Hippocampal formation (tissue), 2 donors: Measurements from ENCODE around the gene CNOT10.

ENCODE experiments used
- DNase-seq, 2 donors: peaks; one replicate each; lab custom pipeline; 2025; lab: John Stamatoyannopoulos, UW

Gene CNOT10

DNA sequence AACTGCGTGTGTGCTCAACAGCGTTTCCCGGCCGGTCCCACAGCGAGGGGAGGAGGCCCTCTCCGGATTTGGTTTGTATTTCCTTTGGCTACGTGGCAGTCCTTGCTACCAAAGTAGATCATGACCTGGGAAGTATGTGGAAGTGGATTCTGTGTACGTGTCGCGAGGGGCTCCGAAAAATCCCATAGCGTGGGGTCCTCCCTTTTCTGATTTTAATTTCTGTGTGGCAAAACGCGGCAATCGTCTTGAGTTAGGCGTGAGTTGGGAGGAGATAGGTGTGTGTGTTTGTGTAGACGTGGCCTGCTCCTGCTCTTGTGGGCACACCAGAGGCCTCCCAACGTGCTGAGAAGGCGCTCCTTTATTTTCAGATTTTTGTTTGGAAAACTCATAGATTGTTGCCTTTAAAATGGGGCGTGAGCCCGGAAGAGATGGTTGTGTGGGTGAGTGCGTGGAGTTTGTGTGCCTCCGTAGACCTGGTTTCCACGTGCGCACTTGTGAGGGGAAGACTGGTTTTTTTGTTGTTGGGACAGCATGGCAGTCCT is 134.1 kb downstream of the CNOT10 start:
- no peak for DNase-seq

DNA sequence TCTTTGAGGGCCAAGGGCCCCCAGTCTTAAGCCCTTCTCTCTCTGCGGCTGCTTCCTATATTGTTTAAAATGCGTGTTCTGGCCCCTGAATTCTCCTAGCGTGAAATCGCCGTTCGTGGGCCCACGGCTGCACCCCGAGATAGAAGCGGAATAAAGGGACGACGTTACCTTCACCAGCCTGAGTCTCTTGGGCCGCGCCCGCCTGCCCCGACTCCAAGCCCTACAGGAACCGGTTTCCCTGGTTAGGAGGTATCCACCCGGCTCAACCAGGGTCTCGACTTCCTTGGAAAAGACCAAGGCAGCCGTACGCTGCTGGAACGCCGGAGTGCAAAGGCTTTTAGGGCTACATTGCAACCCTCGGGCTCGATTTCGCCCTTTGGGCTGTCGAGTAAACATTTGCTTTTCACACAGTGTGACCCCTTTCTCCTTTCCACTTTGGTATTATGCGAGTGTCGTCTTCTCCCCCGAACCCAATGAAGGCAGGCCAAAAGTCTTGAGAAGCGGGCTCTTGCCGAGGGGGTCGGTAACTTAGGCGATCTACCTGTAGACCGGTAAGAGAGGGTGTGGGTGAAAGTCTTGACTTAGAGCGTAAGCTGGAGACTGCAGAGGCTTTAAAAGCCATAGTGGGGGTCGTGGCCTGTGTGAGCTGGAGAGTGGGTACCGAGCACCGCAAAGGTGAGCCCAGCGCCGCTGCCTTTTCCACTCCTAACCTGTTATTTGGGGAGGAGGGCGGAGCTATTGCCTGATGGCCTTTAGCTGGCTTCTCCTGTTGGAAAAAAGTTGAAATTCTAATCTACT is 134.8 kb downstream of the CNOT10 start:
- no peak for DNase-seq

DNA sequence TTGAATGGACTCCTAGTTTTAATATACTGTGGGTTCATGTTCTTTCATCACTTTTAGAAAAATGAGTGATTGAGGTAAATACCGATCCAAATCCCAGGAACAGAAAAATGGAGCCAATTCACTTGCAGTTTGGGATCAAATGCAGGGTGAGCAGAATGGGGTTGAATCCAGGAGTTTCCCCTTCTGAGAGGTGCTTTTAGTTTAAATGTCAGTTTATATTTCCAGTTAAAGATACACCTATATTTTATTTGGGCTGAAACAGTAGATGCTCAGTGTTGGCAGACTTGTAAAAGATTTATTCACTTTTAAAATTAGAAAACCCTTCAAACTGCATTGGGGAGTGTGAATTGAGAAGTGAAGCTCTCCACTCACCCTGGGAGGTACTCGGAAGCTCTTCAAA is 135.4 kb downstream of the CNOT10 start:
- DNase-seq, result no peak

DNA sequence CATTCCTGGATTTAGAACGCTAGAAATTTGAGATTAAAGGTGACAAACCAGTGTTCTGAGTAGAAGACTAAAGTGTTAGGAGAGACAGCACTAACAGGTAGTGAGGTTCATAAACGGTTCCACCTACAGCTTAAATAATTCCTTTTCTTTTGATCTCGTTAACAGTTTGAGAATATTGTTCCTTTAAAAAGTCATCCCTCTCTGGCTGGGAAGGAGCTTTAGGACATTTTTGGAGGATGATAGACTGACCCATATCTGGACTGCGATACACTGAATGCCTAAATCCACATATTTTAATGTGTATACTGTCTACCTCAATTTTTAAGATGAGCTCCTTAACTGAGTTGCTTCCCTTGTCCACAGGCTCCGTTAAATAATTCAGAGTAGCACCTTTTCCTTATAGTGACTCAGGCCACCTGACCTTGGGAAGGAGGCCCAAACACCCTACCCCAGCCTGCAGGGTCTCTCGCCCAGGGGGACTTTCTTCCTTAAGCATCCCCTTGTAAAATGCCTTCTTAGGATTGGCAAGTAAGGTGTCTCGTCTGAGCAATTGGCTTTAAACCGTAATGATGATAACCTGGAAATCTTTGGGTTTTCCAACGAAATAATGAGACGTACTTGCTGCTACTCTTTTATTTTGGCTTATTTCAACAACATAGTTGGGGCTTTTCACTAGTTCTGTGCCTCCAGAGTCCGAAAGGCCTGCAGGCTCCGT is 136.1 kb downstream of the CNOT10 start:
- no peak for DNase-seq

DNA sequence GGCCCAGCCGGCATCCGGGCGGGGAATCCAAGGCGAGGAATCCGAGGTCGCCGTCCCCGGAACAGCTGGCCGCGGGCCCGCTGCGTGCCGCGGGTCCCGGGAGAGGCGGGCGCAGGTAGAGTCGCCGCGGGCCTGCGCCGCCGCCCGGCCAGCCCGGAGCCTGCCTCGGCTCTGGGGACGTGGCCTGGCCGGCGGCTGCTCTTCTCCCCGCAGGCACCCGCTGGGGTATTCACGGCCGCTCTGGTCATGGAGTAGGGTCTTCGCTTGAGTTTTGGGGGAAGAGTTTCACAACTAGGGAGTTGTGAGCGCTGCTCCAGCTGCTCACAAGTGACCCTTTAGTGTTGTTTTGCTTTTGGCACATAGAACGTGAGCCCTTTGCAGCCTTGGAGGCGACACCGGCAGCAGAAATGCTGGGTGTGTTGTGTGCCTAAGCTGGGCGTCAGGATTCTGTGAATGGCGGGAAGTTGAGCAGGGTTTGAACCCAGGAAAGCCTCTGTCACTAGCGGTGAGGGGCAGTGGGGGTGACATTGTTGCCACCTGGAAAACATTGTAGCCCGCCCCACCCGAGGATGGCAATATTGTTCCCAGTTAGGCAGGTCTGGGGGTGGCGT is 136.8 kb downstream of the CNOT10 start:
- DNase-seq, result no peak

DNA sequence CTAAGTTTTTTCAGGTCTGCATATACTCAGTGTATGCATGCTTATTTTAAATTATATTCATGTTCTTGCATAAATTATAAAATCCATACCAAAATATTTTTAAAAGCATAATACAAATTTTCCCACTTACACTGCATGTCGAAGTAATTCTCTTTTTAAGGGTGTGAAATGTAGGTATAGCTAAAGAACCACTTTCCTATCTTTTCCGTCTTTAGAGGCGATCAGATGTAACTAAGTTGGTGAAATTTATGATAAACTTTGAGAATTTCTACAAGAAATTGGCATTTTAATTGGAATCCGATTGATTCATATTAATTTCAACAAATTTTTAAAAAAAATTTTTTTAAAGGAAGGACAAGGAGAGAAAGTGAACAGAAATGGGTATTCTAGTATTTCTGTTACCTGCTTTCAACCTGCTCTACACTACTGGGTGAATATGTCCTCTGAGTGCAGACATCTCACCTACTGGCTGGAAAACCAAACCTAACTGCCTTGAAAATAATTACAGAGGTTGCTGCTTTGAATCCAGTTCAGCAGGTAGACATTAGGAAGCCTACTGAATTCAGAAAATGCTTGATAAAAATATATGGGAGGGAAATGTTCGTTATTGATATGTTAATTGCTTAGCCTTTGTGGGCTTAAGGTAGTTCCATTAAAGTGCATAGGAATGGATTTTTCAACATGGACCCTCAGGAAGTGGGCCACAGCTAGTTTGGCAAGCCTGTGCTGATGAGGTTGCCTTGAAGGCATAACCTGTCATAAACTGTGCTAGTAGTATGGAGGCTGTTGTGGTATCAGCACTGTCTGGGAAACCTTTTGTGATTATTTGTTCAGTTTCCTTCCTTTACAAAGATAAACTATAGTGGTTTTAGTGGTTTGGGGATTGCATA is 137.9 kb downstream of the CNOT10 start:
- DNase-seq, result no peak
